ENCODE data around the gene CPED1.

GRCh38 chr7:121267612-121268011, 279.1 kb downstream of the CPED1 start:
- TF ChIP-seq EZH2 (IDR thresholded peaks at IDR 0.05; ENCODE audit: low read depth, unreplicated experiment) (no peak), CTCF (conservative IDR thresholded peaks at IDR 0.05; ENCODE audit: low read depth in 2 of 2) (no peak), EZH2phosphoT487 (IDR thresholded peaks at IDR 0.05; ENCODE audit: unreplicated experiment) (no peak)

Measured in GM23338 (cell line).